ENCODE measurements around the gene ICE1. TPM values are rescaled to one million over a fixed set of nuclear protein-coding genes. Genes with fewer than 3 reads are reported as not detected.

Gene ICE1
- total RNA-seq, 2 donors from 2014 or later: 21.0 to 25.9 TPM

DNA sequence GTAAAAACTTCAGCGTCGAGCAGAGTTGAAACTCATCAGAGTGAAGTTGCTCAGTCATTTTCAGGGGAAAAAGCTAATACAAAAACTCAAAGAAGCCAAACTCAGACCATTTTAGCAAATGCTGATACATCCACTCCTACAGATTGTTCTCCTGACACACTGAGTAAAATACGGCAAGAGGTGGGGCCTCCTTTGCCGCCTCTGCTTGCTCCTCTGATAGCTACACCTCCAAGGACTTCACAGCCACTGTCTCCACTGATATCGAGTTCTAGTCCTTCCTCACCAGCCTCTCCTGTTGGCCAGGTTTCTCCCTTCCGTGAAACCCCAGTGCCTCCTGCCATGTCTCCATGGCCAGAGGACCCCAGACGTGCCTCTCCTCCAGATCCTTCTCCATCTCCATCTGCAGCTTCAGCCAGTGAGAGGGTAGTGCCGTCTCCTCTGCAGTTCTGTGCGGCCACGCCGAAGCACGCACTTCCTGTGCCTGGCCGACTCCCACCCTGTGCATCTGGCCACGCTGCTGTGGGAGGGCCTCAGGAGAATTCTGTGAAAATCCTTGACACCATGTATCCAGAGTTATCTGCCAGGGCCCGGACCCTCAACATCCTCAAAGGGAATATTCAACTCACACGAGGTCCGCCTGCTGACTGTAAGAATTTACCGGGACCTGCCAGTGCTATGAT lies 41.7 kb downstream of the ICE1 start:
- 96% methylated on average over 18 of the region's 18 CpGs for WGBS
- H3K36me3 ChIP-seq: peaks cover 0 to 6% of the 10 kb centered on the region in 2 donors
- intact Hi-C loops (cut with DNase I): no loop called here

DNA sequence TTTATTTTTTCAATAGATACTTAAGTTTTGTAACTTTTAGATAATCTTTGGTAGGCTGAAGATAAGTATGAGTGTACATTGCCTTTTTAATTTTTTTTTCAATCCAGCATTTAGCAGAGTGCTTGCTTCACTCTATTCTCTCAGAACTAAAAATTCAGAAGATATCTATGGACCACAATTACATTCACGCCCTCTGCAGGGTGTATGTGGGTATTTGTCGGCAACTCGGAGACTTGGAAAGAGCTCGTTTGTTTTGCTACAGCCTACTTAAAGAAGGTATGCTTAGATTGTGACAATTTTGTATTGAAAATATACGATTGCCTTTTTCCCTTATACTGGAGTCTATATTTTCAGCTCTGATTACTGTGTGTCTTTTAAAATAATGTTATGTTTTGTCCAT lies 43.8 kb downstream of the ICE1 start:
- Histone ChIP-seq H3K4me1 (replicated peaks) (no peaks in the 10 kb centered on the region), H3K27ac (no peak overlapping the region), H3K9me3 (no peaks in the 10 kb centered on the region), H3K4me3 (no peak overlapping the region), H3K27me3 (replicated peaks; ENCODE audit: insufficient read depth) (no peaks in the 10 kb centered on the region), H3K36me3 (peaks cover 0 to 1% of the 10 kb centered on the region in 2 donors)
- TF ChIP-seq POLR2AphosphoS5 (IDR thresholded peaks at IDR 0.05) (no peak), POLR2A (IDR thresholded peaks at IDR 0.05) (no peak)
- TF ChIP-seq, protein P1, sequence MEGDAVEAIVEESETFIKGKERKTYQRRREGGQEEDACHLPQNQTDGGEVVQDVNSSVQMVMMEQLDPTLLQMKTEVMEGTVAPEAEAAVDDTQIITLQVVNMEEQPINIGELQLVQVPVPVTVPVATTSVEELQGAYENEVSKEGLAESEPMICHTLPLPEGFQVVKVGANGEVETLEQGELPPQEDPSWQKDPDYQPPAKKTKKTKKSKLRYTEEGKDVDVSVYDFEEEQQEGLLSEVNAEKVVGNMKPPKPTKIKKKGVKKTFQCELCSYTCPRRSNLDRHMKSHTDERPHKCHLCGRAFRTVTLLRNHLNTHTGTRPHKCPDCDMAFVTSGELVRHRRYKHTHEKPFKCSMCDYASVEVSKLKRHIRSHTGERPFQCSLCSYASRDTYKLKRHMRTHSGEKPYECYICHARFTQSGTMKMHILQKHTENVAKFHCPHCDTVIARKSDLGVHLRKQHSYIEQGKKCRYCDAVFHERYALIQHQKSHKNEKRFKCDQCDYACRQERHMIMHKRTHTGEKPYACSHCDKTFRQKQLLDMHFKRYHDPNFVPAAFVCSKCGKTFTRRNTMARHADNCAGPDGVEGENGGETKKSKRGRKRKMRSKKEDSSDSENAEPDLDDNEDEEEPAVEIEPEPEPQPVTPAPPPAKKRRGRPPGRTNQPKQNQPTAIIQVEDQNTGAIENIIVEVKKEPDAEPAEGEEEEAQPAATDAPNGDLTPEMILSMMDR (IDR thresholded peaks at IDR 0.05): no peak
- DNase-seq (ENCODE audit: low spot score): no peak
- intact Hi-C loops (cut with DNase I): no loop called here
- 90% methylated on average over 5 of the region's 5 CpGs for WGBS

More for the DNA sequence above, 41.7 kb downstream of the ICE1 start:
- TF ChIP-seq, protein P1 (IDR thresholded peaks at IDR 0.05): no peak
- no peak for TF ChIP-seq POLR2A (IDR thresholded peaks at IDR 0.05)
- no peak for TF ChIP-seq POLR2AphosphoS5 (IDR thresholded peaks at IDR 0.05)
- H3K4me3 ChIP-seq: no peak overlapping the region
- H3K9me3 ChIP-seq: no peaks in the 10 kb centered on the region
- no peak for DNase-seq (ENCODE audit: low spot score)
- H3K27ac ChIP-seq: no peak overlapping the region
- H3K4me1 ChIP-seq (replicated peaks): no peaks in the 10 kb centered on the region
- no peaks in the 10 kb centered on the region for H3K27me3 ChIP-seq (replicated peaks; ENCODE audit: insufficient read depth)

DNA sequence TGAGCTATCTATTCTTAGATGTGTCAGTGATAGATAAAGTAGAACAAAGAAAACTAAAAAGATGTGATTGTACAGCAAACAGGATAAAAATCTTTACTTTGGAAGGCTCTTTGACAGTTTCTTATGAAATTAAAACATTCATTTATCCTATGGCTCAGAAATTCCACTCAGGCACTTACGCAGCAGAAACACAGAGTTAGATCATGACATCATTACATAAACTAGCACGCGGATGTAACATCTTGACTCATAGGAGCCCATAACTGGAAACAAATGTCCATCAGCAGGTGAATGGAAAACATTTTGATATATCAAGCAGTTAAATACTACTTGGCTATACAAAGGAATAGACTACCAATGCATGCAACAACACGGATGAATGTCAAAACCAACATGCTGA lies 45.3 kb downstream of the ICE1 start:
- H3K4me3 ChIP-seq: no peak overlapping the region
- no peaks in the 10 kb centered on the region for H3K36me3 ChIP-seq
- no peaks in the 10 kb centered on the region for H3K4me1 ChIP-seq (replicated peaks)
- H3K27me3 ChIP-seq (replicated peaks; ENCODE audit: insufficient read depth): no peaks in the 10 kb centered on the region
- no peak for DNase-seq (ENCODE audit: low spot score)
- H3K9me3 ChIP-seq: no peaks in the 10 kb centered on the region
- H3K27ac ChIP-seq: no peak overlapping the region
- TF ChIP-seq POLR2AphosphoS5 (IDR thresholded peaks at IDR 0.05) (no peak), POLR2A (IDR thresholded peaks at IDR 0.05) (no peak)
- TF ChIP-seq, protein P1 (IDR thresholded peaks at IDR 0.05): no peak
- intact Hi-C loops (cut with DNase I): no loop called here
- 94% methylated on average over 4 of the region's 4 CpGs for WGBS

DNA sequence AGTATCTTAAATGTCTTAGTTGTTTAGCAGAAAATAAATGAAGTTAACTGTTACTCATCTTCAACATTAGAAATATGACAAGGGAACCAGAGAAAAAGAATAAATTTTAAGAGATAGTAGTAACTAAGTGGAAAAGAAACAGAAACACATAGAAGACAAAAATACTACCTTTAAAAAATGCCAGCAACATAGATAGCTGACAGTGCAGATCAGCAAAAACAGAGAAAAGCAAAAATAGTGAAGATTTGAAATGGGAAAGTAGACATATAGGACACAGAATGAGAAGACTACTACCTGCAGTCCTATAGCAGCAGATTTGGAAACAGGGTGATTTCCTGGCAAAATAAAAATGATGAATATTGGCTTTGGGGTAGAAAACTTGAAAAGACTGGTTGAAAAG lies 48.5 kb downstream of the ICE1 start:
- H3K4me3 ChIP-seq: no peak overlapping the region
- no peaks in the 10 kb centered on the region for H3K27me3 ChIP-seq (replicated peaks; ENCODE audit: insufficient read depth)
- no peaks in the 10 kb centered on the region for H3K36me3 ChIP-seq
- intact Hi-C loops (cut with DNase I): no loop called here
- DNase-seq (ENCODE audit: low spot score): no peak
- TF ChIP-seq POLR2A (IDR thresholded peaks at IDR 0.05): no peak
- TF ChIP-seq, protein P1 (IDR thresholded peaks at IDR 0.05): no peak
- TF ChIP-seq POLR2AphosphoS5 (IDR thresholded peaks at IDR 0.05): no peak
- H3K27ac ChIP-seq: no peak overlapping the region
- H3K9me3 ChIP-seq: no peaks in the 10 kb centered on the region
- H3K4me1 ChIP-seq (replicated peaks): no peaks in the 10 kb centered on the region

DNA sequence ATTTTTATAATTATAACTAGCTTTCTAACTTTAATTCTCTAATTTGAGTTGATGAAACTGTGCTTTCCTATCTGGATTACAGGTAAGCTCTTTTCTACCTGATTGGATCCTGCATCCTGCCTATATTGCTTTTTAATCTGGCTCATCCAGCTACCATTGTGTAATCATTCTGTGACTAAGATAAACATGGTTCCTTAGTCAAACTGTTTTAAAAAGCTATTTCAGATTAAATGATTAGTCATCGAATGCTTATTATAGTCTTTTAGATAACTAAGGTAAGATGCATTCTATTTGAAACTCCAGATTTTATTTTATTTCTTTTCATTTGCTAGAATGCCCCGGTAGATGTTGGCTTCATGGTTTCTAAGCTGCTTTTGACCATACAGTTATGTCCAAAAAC lies 50.7 kb downstream of the ICE1 start:
- H3K4me3 ChIP-seq: no peak overlapping the region
- intact Hi-C loops (cut with DNase I): no loop called here
- no peak overlapping the region for H3K27ac ChIP-seq
- H3K4me1 ChIP-seq (replicated peaks): no peaks in the 10 kb centered on the region
- no peaks in the 10 kb centered on the region for H3K9me3 ChIP-seq
- 87% methylated on average over 2 of the region's 2 CpGs for WGBS
- no peak for TF ChIP-seq POLR2AphosphoS5 (IDR thresholded peaks at IDR 0.05)
- TF ChIP-seq, protein P1 (IDR thresholded peaks at IDR 0.05): no peak
- no peak for TF ChIP-seq POLR2A (IDR thresholded peaks at IDR 0.05)
- H3K27me3 ChIP-seq (replicated peaks; ENCODE audit: insufficient read depth): no peaks in the 10 kb centered on the region
- no peaks in the 10 kb centered on the region for H3K36me3 ChIP-seq
- no peak for DNase-seq (ENCODE audit: low spot score)
